OCI-LY7 (cell line): ENCODE results near the gene SCN4B.

Source experiments
- CTCF ChIP-seq: fragments of 200-600 bp; sonication (generic); conservative IDR thresholded peaks from 2 replicates; pipeline ENCODE4 v1.5.1; 2014; ENCODE audit warnings: mild to moderate bottlenecking, antibody characterized with exemption, low read length, moderate library complexity, mixed read lengths
- EZH2phosphoT487 ChIP-seq: fragments of 200-600 bp; sonication (generic); IDR thresholded peaks from 2 replicates; pipeline ENCODE4 v1.6.1; 2018; ENCODE audit warnings: low read depth, borderline replicate concordance, mild to moderate bottlenecking, mixed run types, antibody characterized with exemption, low read length, moderate library complexity, mixed read lengths

GRCh38 chr11:118154641-118155040 is 2.0 kb upstream of the SCN4B start:
- TF ChIP-seq CTCF, result no peak
- no peak for TF ChIP-seq EZH2phosphoT487
